HG03066 (cell line): ENCODE data around the gene TMEM219.
"Not testable (repeated sequence)": the region's sequence is repeated elsewhere in the genome, so short reads cannot be mapped to it uniquely, and the experiment has no call there.

Experiments used
- ATAC-seq: cut with Tn5 transposase; IDR thresholded peaks from one replicate; pipeline ENCODE4 v1.9.1; 2021; ENCODE audit warnings: low read depth; ENCODE audit not compliant: unreplicated experiment

Gene TMEM219

DNA sequence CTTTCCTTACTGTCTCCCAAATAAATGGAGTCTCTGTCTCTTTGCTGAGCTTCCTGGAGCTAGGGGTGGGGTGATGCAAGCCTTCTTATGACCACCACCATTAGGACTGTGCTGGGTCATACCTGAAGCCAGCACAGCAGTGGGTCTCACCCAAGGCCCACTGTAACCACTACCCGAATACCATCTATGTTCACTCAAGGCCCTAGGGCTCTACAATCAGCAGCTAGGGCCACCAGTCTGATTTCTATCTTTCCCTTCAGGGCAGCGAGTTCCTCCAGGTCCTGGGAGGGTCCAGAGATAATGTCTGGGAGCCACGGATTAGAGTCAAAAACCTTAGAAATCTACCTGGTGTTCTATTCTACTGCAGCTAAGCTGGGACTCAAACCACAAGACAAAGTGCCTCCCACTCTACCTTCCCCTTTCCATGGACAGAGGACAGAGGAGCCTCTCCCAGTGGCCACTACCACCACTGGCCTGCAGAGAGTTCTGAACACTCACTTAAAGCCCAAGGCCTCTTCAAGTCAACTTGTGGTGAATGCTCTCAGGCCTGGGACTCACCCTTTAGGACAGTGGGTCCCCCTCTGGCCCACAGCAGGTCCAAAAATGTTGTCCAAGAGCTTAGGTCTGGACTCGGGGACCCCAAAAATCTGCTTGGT is 10.9 kb upstream of the TMEM219 start:
- ATAC-seq: no peak

- ATAC-seq: no peak
These were observed 10.1 kb upstream of the TMEM219 start for GRCh38 chr16:29951625-29952365.

DNA sequence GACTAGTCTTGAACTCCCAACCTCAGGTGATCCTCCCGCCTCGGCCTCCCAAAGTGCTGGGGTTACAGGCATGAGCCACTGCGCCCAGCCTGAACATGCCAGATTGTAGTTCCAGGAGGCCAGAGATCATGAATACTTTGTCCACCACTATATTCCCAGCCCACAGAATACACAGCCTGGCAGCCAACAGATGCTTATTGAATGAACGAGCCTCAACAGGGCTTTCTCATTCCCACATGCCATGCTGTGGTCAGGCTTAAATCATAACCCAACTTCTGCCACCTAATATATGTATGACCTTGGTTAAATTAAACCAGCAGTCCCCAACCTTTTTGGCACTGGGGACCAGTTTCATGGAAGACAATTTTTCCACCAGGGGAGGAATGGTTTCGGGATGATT is 3.1 kb upstream of the TMEM219 start:
- no peak for ATAC-seq

DNA sequence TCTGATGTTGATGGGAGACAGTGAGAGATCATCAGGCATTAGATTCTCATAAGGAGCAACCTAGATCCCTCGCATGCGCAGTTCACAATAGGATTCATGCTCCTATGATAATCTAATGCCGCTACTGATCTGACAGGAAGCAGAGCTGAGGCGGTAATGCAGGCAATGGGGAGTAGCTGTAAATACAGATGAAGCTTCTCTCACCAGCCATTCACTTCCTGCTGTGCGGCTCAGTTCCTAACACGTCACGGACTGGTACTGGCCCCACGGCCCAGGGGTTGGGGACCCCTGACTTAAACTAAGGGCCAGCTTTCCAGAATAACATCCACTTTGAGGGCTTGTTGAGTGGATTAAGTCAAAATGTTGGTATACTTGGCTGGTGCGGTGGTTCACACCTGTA is 2.6 kb upstream of the TMEM219 start:
- ATAC-seq: no peak

- not testable (repeated sequence) for ATAC-seq
These were observed 2.1 kb upstream of the TMEM219 start for GRCh38 chr16:29959821-29960220.

DNA sequence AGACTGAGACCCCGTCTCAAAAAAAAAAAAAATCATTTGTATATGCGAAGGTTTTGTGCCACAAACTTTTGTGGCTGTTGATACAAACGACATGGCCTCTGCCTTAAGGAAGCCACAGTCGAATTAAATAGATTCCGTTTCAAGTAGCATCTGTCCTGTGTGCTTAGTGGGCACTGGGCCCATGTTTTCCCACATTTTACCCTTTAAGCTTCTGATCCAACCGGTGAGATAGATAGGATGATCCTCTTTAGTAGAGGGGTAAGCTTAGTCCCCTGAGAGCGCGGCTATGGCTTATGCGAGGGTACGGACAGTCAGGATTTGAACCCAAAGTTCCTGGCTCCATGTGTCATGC is 776 bp upstream of the TMEM219 start:
- no peak for ATAC-seq

DNA sequence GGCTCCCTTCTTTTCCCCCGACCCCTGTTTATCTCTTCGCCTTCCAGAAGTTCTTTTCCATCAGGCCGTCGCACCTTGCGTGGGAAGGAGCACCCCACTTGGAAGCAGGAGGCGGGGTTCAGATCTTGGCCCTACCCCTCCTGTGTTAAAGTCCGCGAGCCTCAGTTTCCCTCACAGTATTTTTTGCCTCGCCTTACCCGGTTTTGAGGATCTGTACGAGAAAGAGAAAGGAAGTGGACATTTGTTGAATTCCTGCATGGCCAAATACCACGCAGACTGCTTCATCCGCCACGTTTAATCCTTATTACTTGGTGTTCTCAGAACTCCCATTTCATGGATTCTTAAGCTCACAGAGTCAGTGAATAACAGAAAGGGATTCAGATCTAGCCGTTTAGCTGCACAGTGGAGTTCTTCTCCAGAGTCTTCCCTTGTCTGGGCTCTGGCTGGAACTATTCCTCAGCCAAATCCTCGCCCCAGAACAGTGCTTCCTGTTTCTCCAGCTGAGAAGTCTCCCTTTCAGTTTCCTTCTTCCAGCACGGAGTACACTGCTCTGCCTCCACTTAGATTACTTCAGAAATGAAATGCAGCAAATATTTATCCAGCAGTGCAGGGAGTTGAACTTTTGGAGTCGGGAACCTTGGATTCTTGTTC is 590 bp downstream of the TMEM219 start:
- peak; percentile 10 for ATAC-seq

DNA sequence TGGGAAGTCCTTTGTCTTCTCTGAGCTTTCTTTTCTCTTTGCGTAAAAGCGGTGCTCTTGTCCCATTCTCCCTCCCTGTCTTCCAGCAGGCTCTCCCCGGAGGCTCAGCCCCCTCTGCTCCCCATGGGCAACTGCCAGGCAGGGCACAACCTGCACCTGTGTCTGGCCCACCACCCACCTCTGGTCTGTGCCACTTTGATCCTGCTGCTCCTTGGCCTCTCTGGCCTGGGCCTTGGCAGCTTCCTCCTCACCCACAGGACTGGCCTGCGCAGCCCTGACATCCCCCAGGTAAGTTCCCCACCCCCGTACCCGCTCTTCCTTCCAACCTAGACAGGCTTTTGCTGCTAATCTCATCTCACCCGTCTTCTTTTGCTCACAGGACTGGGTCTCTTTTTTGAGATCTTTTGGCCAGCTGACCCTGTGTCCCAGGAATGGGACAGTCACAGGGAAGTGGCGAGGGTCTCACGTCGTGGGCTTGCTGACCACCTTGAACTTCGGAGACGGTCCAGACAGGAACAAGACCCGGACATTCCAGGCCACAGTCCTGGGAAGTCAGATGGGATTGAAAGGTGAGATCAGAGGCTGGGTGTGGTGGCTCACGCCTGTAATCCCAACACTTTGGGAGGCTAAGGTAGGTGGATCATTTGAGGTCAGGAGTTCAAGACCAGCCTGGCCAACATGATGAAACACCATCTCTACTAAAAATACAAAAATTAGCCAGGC is 1.3 kb downstream of the TMEM219 start:
- no peak for ATAC-seq

- no peak for ATAC-seq
These were observed 6.3 kb downstream of the TMEM219 start for GRCh38 chr16:29968205-29968604.

GRCh38 chr16:29971304-29971703 is 9.4 kb downstream of the TMEM219 start:
- no peak for ATAC-seq

GRCh38 chr16:29972500-29972899 is 10.6 kb downstream of the TMEM219 start:
- no peak for ATAC-seq

DNA sequence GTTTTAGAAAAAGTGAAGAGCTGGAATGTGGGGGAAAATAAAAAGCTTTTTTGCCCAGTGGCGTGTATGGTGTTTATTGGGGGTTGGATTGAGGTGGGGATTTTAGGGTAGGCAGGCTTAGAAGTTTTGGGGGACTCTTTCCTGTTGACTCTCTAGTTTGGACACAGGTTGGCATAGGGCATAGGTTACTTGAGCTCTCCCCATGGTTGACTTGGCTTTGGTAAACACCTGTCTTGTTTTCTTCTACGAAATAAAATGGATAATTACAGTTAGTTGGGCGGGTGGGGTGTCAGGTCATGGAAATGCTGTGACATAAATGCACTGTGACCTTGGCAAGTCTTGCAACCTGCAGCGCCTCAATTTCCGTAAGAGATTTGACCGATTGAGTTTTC is 11.1 kb downstream of the TMEM219 start:
- ATAC-seq: no peak

GRCh38 chr16:29973384-29974246 is 11.7 kb downstream of the TMEM219 start, which contains the start of gene TAOK2:
Gene TAOK2 (plus strand): TSS chr16:29973868. CDS start chr16:29977773, 3,905 bp downstream.
- no peak for ATAC-seq

DNA sequence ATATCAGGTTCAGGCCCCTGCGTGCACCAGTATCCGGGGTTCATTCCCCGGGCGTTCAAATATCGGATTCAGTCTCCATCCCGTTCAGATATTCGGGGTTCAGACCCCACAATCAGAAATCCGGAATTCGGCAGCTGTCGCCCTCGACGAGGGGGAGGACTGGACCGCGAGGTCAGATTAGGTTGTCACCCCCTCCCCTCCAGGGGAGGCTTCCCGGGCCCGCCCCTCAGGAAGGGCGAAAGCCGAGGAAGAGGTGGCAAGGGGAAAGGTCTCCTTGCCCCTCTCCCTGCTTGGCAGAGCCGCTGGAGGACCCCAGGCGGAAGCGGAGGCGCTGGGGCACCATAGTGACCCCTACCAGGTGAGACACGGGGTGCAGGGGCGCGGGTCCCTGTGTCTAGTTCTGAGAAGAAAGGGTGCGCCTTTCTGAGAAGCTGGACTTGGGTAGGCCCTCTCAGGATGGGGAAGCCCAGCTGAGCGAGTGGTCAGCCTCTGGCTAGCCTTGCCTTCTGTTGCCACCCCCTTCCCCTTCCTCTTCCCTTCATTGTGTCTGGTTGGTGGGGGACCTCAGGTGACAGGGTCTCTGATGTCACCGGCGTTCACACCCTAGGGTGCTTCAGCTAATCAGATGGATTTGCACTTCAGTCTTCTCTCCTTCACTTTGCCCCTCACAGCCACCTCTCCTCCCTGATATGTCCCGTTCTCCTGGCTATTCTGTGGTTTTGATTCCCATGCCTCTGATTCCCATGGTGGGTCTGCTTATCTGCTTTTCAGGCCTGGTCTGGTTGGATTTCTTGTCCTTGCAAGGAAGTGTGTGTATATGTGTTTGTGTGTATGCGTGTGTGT is 12.6 kb downstream of the TMEM219 start:
- no peak for ATAC-seq

- ATAC-seq: no peak
These were observed 13.3 kb downstream of the TMEM219 start for GRCh38 chr16:29975134-29975538.

DNA sequence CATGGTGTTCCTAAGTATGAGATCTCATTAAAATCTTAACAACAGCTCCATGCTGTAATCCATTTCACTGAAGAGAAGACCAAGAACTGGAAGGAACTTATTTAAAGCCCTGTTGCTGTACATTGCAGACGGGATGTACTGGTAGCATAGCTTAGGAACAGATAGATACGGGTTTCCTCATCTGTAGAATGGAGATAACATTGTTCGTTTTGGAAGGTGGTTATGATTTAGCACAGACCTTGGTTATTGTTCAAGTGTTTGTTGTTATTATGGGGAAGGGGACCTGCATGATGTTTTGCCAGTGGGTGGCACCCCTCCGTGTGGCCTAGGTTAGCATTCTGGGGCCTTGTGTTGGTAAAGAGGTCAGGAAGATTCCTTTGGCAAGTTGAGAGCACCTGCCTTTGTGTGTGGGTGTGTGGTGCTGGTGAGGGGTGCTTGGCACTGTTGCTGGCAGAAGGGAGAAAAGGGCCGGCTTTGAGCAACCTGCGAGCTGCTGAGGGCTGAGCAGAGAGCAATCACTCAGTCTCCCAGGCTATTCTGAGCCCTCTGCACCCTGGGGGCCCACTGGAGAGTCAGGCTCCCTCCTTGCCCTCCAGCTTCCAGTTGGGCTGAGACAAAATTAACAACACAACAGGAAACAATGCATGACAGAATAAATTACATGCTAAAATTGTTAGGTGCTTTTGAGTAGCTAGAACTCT is 14.1 kb downstream of the TMEM219 start:
- ATAC-seq: no peak

DNA sequence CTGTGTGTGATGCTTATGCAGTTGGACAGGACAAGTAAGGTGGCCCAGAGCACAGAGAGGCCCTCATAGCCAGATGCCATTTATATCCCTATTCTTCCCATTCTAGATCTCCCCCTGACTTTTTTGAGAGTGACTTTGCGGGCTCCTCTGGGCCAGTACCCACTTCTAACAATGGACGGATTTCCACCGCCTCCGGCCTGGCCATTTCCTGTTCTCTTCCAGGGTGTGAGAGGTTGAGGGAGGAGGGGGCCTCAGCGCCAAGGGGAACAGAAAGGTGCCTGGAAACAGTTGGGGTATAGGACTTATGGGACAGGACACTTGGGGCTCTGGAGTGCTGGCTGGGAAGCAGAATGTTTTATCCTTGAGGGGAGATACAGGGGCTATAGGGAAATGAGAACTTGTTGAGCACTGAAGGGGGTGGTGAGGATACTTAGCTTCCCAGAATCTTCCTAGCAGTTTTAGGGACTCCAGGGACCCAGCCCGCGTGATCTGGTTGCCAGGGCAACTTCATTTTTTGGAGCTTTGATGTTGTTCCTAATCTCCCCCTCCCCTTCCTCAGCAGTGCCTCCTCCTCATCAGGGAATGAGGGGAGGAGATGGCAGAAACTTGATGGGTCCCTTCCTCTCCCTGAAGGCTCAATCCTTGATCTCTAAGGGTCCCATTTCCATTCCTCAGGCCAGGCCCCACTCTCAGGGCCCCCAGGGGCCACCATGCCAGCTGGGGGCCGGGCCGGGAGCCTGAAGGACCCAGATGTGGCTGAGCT is 15.4 kb downstream of the TMEM219 start:
- ATAC-seq: no peak

DNA sequence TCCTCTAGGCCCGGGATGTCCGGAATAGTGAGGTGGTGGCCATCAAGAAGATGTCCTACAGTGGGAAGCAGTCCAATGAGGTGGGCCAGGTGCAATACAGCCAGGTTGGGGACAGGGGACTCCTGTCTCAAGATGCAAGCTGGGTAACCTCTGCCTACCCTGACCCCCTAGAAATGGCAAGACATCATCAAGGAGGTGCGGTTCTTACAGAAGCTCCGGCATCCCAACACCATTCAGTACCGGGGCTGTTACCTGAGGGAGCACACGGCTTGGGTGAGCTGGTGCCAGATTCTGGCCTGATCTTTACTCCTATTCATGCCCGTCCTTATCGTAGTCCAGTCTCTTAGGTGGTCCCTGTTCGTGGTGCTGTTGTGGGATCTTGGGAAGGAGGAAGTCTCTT is 16.2 kb downstream of the TMEM219 start:
- no peak for ATAC-seq
